HG03439 (cell line): Measurements from ENCODE around the gene CHST5.
"Not testable (repeated sequence)": the region's sequence is repeated elsewhere in the genome, so short reads cannot be mapped to it uniquely, and the experiment has no call there.

Experiments
- ATAC-seq: cut with Tn5 transposase; IDR thresholded peaks from one replicate; pipeline ENCODE4 v1.9.1; 2021; ENCODE audit warnings: mild to moderate bottlenecking, moderate library complexity; ENCODE audit not compliant: unreplicated experiment

Gene CHST5

GRCh38 chr16:75552951-75553350 is 17.0 kb upstream of the CHST5 start:
- ATAC-seq = no peak

GRCh38 chr16:75550211-75550662 is 14.3 kb upstream of the CHST5 start:
- ATAC-seq = no peak

GRCh38 chr16:75548456-75548855 is 12.5 kb upstream of the CHST5 start:
- not testable (repeated sequence) for ATAC-seq

- ATAC-seq = no peak
Measured at GRCh38 chr16:75546293-75546692, 10.4 kb upstream of the CHST5 start.

GRCh38 chr16:75545879-75546278 is 10.0 kb upstream of the CHST5 start:
- ATAC-seq = not testable (repeated sequence)

- ATAC-seq = not testable (repeated sequence)
Measured at GRCh38 chr16:75542462-75542861, 6.6 kb upstream of the CHST5 start.

- no peak for ATAC-seq
Measured at GRCh38 chr16:75541236-75541635, 5.3 kb upstream of the CHST5 start.

- not testable (repeated sequence) for ATAC-seq
Measured at GRCh38 chr16:75538882-75539565, 3.1 kb upstream of the CHST5 start.

GRCh38 chr16:75537776-75538175 is 1.9 kb upstream of the CHST5 start:
- no peak for ATAC-seq

- ATAC-seq = no peak
Measured at GRCh38 chr16:75535211-75535843, 581 bp downstream of the CHST5 start.

GRCh38 chr16:75534560-75535205 is 1.2 kb downstream of the CHST5 start:
- no peak for ATAC-seq

GRCh38 chr16:75532791-75533190 is 3.1 kb downstream of the CHST5 start:
- ATAC-seq = no peak

GRCh38 chr16:75532142-75532765 is 3.7 kb downstream of the CHST5 start:
- no peak for ATAC-seq

- no peak for ATAC-seq
Measured at GRCh38 chr16:75529959-75530358, 5.9 kb downstream of the CHST5 start.

GRCh38 chr16:75529056-75529905 is 6.6 kb downstream of the CHST5 start:
- ATAC-seq = no peak

GRCh38 chr16:75527825-75528299 is 8.0 kb downstream of the CHST5 start:
- no peak for ATAC-seq

GRCh38 chr16:75526032-75526790 is 9.7 kb downstream of the CHST5 start:
- no peak for ATAC-seq

- no peak for ATAC-seq
Measured at GRCh38 chr16:75519175-75519574, 16.7 kb downstream of the CHST5 start.

- ATAC-seq = not testable (repeated sequence)
Measured at GRCh38 chr16:75516189-75516966, 19.5 kb downstream of the CHST5 start.
